Activated CD4-positive, alpha-beta T cell treated with anti-CD3 and anti-CD28 coated beads, Interleukin-2, amount 10 ng/mL, durations not matched to agents 7 days and 5 days (primary cell): Measurements from ENCODE around the gene PARD3B. TPM values are rescaled to one million over a fixed set of nuclear protein-coding genes. Genes with fewer than 3 reads are reported as not detected.
A peak's percentile ranks its signal among the peaks of the same experiment; 100 is the strongest.
"Not testable (repeated sequence)": the region's sequence is repeated elsewhere in the genome, so short reads cannot be mapped to it uniquely, and the experiment has no call there.

Source experiments
- CTCF ChIA-PET: fragments of 350-600 bp; sonication (Branson Sonifier 250); formaldehyde crosslinking; loops from one replicate; lab custom pipeline; 2021; ENCODE audit warnings: antibody characterized with exemption; lab: Charles Lee
- POLR2A ChIA-PET: fragments of 350-600 bp; sonication (Branson Sonifier 250); formaldehyde crosslinking; loops from one replicate; lab custom pipeline; 2021; ENCODE audit warnings: antibody characterized with exemption; lab: Charles Lee
- DNase-seq: peaks from one replicate; pipeline ENCODE4 v3.0.0-alpha.2; 2020
- H3K27ac Mint-ChIP-seq: one replicate; pipeline ENCODE4 v1.8.0; 2021; ENCODE audit warnings: mild to moderate bottlenecking, moderate library complexity, mixed read lengths
- H3K27me3 Mint-ChIP-seq: one replicate; pipeline ENCODE4 v1.8.0; 2021; ENCODE audit warnings: mixed read lengths
- H3K36me3 Mint-ChIP-seq: one replicate; pipeline ENCODE4 v1.8.0; 2021; ENCODE audit warnings: low read depth, mixed read lengths
- H3K4me1 Mint-ChIP-seq: one replicate; pipeline ENCODE4 v1.8.0; 2021; ENCODE audit warnings: mixed read lengths
- H3K4me3 Mint-ChIP-seq: one replicate; pipeline ENCODE4 v1.8.0; 2021; ENCODE audit warnings: mild to moderate bottlenecking, moderate library complexity, mixed read lengths
- H3K9me3 Mint-ChIP-seq: one replicate; pipeline ENCODE4 v1.8.0; 2021; ENCODE audit warnings: mixed read lengths
- total RNA-seq, 2 experiments: library from RNA; stranded (reverse); gene quantifications; one replicate each; pipeline ENCODE4 v1.2.3, GENCODE V29; 2021

The PARD3B gene
- total RNA-seq, 2 experiments from 2014 or later = 0.50 to 0.77 TPM

DNA sequence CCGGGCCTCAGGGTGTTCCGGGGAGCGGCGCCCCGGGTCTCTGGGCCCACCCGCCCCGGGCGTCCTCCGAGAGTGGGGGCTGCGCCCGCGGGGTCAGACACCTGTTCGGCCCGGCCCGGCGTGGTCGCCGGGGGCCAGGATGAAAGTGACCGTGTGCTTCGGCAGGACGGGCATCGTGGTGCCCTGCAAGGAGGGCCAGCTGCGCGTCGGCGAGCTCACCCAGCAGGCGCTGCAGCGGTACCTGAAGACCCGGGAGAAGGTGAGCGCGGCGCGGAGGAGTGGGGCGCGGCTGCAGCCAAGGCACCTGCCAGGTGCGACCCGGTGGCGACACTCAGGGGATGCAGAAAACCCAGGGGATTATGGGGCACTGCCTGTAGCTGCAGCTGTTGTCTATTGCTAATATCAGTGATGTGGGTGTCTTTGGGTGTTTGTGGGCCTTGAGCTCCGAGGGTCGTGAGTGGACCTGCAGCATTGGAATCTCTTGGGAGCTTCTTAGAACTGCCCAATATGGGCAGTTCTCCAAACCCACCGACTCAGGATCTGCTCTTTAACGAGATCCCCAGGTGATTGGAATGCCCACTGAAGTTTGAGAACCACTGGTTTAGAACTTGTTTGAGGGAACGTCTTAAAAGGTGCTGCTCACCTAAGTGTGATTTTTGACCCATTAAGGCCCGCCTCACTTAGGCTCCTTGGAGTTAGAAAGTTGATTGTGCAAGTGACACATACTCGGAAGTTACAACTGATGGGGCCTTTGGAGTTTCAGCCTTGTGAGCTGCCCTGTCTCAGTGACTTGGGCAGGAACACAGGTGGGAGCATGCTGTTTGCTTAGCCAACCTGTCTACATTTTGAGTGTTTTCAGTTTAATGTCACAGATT lies 823 bp downstream of the PARD3B start:
- Mint-ChIP-seq H3K27ac (peak overlapping the region; percentile 19), H3K4me3 (peak overlapping the region; percentile 65), H3K9me3 (no peaks in the 10 kb centered on the region), H3K36me3 (no peaks in the 10 kb centered on the region), H3K4me1 (peaks cover 14% of the 10 kb centered on the region), H3K27me3 (peaks cover 51% of the 10 kb centered on the region)
- CTCF ChIA-PET = interaction anchor here (0.7 kb wide), 1 partner anchor 1550 kb away, joined by 3 read pairs; no protein-coding TSS in a partner anchor
- POLR2A ChIA-PET = no interaction called here
- DNase-seq = no peak

DNA sequence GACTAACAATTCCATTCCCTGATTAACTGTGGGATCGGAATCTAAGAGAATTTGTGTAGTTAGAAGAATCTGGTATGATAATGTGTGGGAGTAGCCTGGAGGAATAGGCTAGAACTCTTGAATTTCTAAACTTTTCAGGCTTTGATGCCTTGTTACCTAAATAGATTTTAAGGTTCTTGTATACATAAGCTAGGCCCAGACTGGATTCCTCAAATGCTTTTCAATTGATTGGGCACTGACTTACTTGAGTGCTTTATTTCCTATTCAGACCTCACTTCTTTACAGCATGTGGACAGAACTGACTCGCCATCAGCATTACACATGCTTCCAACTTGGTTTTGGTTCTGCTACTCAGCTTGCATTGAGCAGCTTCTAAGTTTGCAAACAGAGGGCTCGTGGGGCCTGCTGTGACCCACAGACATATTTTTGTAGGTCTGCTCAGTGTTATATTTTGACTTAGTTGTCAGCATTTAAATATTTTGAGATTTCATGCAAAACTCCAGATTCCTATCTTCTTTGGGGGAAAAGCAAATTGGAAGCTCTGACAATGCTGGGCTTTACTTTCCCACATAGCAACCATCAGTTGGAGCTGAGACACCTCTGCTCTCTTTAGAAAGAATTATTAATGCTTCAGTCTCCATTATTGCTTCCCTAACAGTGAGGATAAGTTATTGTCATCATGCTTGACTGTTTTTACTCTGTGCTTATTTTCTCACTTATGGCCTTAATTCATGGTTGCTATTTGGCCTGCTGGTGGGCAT lies 5.7 kb downstream of the PARD3B start:
- POLR2A ChIA-PET = no interaction called here
- Mint-ChIP-seq H3K9me3 (no peaks in the 10 kb centered on the region), H3K27me3 (peaks cover 26% of the 10 kb centered on the region), H3K36me3 (no peaks in the 10 kb centered on the region), H3K4me3 (no peak overlapping the region), H3K4me1 (peaks cover 4% of the 10 kb centered on the region), H3K27ac (no peak overlapping the region)
- DNase-seq = no peak
- CTCF ChIA-PET = no interaction called here

DNA sequence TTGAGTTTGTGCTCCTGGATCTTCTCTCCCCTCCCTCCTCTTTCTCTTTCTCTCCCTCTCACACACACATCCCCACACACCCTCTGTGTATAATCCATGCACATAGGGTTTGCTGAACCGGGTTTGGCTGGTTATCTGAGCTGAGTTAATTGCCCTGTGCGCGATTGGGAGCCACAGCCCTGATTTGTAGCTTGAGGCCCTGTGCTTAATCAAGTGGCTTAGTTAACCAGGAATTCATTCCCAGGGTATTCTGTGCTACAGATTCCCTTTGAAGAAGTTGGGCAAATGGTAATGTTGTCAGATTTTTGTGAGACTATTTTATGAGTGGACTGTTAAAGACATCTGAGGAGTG lies 6.2 kb downstream of the PARD3B start:
- H3K4me1 Mint-ChIP-seq = no peaks in the 10 kb centered on the region
- peaks cover 20% of the 10 kb centered on the region for H3K27me3 Mint-ChIP-seq
- ChIA-PET POLR2A (no interaction called here), CTCF (no interaction called here)
- H3K36me3 Mint-ChIP-seq = no peaks in the 10 kb centered on the region
- H3K4me3 Mint-ChIP-seq = no peak overlapping the region
- H3K27ac Mint-ChIP-seq = no peak overlapping the region
- no peak for DNase-seq
- no peaks in the 10 kb centered on the region for H3K9me3 Mint-ChIP-seq

DNA sequence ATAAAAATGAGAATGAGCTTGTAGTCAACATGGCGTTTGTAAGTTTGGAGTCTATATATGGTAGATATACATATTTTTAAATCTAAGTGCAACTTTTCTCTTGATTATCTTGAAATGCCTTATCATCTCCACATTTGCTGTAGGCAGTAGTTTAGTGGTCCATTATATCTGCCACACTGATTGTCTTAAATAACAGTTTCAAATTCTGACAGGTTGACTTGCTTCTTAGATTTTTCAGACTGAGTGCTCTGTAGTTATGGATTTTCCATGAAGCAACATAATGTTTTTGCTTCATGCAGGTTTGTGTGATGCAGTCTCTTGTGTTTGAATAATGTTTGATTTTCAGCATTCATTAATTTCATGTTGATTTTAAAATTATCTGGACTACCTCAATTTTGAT lies 12.3 kb downstream of the PARD3B start:
- Mint-ChIP-seq H3K4me3 (no peak overlapping the region), H3K27ac (no peak overlapping the region), H3K9me3 (peaks cover 3% of the 10 kb centered on the region), H3K4me1 (no peaks in the 10 kb centered on the region), H3K36me3 (no peaks in the 10 kb centered on the region), H3K27me3 (peaks cover 7% of the 10 kb centered on the region)
- ChIA-PET POLR2A (no interaction called here), CTCF (no interaction called here)
- DNase-seq = no peak

DNA sequence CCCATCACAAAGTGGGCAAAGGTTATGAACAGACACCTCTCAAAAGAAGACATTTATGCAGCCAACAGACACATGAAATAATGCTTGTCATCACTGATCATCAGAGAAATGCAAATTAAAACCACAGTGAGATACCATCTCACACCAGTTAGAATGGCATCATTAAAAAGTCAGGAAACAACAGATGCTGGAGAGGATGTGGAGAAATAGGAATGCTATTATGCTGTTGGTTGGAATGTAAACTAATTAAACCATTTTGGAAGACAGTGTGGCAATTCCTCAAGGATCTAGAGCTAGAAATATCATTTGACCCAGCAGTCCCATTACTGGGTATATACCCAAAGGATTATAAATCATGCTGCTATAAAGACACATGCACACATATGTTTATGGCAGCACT lies 14.1 kb downstream of the PARD3B start:
- not testable (repeated sequence) for H3K27me3 Mint-ChIP-seq

DNA sequence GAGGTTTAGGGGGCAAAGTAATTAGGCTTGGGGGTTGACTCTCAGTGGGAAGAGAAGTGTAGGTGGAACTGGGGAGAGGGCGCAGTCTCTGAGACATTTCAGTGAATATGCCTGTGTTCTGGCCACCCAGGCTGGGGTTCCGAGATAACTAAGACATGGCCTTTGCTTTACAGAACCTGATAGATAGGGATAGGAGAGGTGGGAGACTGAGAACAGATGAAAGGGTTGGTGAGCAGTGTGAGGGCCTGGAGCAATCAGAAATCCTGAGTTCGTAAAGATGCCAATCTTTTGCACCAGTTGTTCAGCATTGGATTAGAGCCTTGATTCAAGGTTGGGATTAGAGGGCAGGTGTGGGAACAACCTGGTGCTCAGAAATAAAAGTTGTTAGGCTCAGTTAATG lies 15.6 kb downstream of the PARD3B start:
- CTCF ChIA-PET = interaction anchor here (0.8 kb wide), 1 partner anchor 19 kb away, joined by 3 read pairs; no protein-coding TSS in a partner anchor
- Mint-ChIP-seq H3K27ac (no peak overlapping the region), H3K4me1 (no peaks in the 10 kb centered on the region), H3K36me3 (no peaks in the 10 kb centered on the region), H3K27me3 (peaks cover 8% of the 10 kb centered on the region), H3K4me3 (no peak overlapping the region), H3K9me3 (peaks cover 3% of the 10 kb centered on the region)
- POLR2A ChIA-PET = no interaction called here
- DNase-seq = no peak

More for the DNA sequence above, 14.1 kb downstream of the PARD3B start:
- H3K4me3 Mint-ChIP-seq, H3K36me3 Mint-ChIP-seq, POLR2A ChIA-PET, H3K4me1 Mint-ChIP-seq, H3K9me3 Mint-ChIP-seq, H3K27ac Mint-ChIP-seq, DNase-seq, CTCF ChIA-PET: not testable (repeated sequence)

DNA sequence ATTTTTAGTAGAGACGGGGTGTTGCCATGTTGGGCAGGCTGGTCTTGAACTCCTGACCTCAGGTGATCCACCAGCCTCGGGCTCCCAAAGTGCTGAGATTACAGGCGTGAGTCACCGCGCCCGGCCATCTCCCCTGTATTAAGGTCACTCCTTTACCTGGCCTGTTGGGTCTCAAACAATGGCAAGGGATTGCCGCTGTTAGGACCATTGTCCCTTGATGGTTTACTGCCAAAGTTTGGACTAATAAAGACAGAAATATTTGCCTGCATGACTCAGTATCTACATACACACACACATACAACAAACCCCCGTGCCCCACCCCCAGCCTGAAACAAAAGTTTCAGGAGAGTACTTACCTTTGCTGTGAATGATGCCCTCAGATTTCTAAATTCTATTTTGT lies 16.5 kb downstream of the PARD3B start:
- no peak overlapping the region for H3K27ac Mint-ChIP-seq
- POLR2A ChIA-PET = no interaction called here
- peaks cover 3% of the 10 kb centered on the region for H3K9me3 Mint-ChIP-seq
- H3K4me1 Mint-ChIP-seq = no peaks in the 10 kb centered on the region
- peaks cover 8% of the 10 kb centered on the region for H3K27me3 Mint-ChIP-seq
- no peak overlapping the region for H3K4me3 Mint-ChIP-seq
- CTCF ChIA-PET = interaction anchor here (0.6 to 0.8 kb wide), 2 partner anchors 19 to 92 kb away, joined by 3 read pairs; no protein-coding TSS in a partner anchor
- H3K36me3 Mint-ChIP-seq = no peaks in the 10 kb centered on the region
- no peak for DNase-seq

DNA sequence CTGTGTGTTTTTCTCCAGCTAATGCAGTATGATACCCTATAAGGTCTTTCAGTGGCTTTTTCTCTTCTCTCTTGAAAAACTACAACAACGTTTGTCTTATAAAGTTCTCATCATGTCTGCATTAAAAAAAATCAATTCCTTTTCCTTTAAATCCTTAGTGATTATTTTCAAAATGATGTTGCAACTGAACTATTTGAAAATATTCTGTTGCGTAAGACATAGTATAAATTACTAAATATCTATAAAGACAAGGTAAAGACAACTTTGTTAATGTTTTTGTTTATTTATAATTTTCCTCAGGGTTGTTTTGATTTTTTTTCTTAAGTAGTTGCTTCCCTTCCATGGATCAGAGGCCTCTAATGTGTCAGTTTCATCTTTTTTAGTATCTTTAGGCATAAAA lies 21.2 kb downstream of the PARD3B start:
- POLR2A ChIA-PET = no interaction called here
- H3K36me3 Mint-ChIP-seq = no peaks in the 10 kb centered on the region
- no peak overlapping the region for H3K27ac Mint-ChIP-seq
- H3K9me3 Mint-ChIP-seq = no peaks in the 10 kb centered on the region
- H3K27me3 Mint-ChIP-seq = peaks cover 1% of the 10 kb centered on the region
- no peak for DNase-seq
- no peak overlapping the region for H3K4me3 Mint-ChIP-seq
- CTCF ChIA-PET = no interaction called here
- no peaks in the 10 kb centered on the region for H3K4me1 Mint-ChIP-seq

DNA sequence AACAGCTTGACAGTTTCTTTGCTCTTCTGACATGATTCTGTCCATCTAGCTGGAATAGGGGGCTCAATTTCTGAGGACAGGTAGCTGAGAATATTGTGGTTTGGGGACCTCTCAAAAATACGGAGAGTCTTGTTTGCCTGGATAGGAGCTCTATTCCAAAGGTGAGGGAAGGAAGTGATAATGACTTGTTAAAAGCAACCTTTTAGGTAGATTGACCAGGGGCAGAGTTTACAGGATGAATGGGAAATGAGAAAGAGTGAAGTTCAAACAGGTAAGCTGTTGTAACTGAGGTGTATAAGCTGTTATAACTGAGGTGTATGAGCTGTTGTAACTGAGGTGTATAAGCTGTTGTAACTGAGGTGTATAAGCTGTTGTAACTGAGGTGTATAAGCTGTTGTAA lies 25.1 kb downstream of the PARD3B start:
- Mint-ChIP-seq H3K4me1 (no peaks in the 10 kb centered on the region), H3K27me3 (peaks cover 4% of the 10 kb centered on the region), H3K4me3 (no peak overlapping the region), H3K27ac (no peak overlapping the region), H3K9me3 (no peaks in the 10 kb centered on the region), H3K36me3 (no peaks in the 10 kb centered on the region)
- CTCF ChIA-PET = no interaction called here
- POLR2A ChIA-PET = no interaction called here
- DNase-seq = no peak

DNA sequence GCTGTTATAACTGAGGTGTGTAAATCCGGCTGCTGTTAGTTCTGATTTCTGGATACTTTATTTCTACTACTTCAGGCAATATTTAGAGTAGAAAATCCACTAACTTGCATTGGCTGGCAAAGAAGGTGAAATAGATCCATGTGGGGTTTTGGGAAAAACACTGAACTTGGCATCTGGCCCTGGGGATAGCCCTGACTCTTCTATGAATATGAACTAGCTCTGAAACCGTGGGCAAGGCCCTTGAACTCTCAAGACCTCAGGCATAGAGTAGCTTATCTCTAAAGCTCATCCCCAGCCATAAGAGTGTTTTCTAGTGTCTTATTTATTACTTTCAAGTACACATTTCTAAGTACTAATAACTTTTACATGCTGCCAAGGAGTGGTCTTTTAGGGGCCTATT lies 25.8 kb downstream of the PARD3B start:
- POLR2A ChIA-PET = no interaction called here
- H3K36me3 Mint-ChIP-seq = no peaks in the 10 kb centered on the region
- H3K4me3 Mint-ChIP-seq = no peak overlapping the region
- DNase-seq = no peak
- H3K4me1 Mint-ChIP-seq = no peaks in the 10 kb centered on the region
- H3K27ac Mint-ChIP-seq = no peak overlapping the region
- H3K27me3 Mint-ChIP-seq = peaks cover 4% of the 10 kb centered on the region
- H3K9me3 Mint-ChIP-seq = no peaks in the 10 kb centered on the region
- CTCF ChIA-PET = no interaction called here

DNA sequence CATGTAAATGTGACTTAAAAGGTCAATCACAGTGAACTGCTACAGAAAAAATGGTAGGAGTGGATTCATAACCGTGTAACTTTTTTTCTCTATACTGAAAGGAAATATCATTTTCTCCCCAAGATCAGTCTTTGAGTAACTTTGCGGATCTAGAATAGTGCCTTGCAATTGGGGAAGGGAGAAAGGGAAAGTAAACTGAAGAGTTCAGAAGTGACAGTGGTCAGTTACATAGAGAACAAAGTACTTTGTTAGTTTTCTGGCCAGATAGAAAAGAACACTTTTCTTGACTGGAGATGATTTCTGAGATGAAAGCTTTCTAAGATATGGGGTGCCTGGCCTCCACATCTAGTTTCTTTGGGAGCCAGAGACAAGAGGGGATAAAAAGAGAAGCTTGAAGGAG lies 26.6 kb downstream of the PARD3B start:
- no peaks in the 10 kb centered on the region for H3K9me3 Mint-ChIP-seq
- no peak overlapping the region for H3K4me3 Mint-ChIP-seq
- ChIA-PET CTCF (no interaction called here), POLR2A (no interaction called here)
- no peak for DNase-seq
- H3K36me3 Mint-ChIP-seq = no peaks in the 10 kb centered on the region
- no peak overlapping the region for H3K27ac Mint-ChIP-seq
- H3K4me1 Mint-ChIP-seq = no peaks in the 10 kb centered on the region
- H3K27me3 Mint-ChIP-seq = peaks cover 4% of the 10 kb centered on the region

DNA sequence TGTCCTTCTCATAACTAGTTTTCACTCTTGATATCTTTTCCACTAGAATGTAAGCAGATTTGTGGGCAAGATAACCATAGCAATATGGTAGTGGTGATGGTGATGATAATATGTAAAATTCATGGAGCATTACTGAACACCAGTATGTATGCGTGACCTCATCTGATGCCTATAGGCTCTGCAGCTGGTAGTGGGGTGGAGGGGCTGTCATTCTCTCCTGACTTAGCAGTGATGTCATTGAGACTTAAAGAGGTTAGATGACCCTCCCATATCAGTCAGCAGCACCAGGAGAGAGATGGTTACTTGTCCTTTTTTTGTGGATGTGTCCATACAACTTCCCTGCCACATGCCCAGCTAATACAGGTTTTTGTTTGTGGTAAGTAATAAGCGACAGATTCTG lies 27.9 kb downstream of the PARD3B start:
- Mint-ChIP-seq H3K36me3 (no peaks in the 10 kb centered on the region), H3K27me3 (peaks cover 4% of the 10 kb centered on the region), H3K27ac (no peak overlapping the region), H3K9me3 (no peaks in the 10 kb centered on the region), H3K4me1 (no peaks in the 10 kb centered on the region), H3K4me3 (no peak overlapping the region)
- ChIA-PET POLR2A (no interaction called here), CTCF (no interaction called here)
- no peak for DNase-seq

DNA sequence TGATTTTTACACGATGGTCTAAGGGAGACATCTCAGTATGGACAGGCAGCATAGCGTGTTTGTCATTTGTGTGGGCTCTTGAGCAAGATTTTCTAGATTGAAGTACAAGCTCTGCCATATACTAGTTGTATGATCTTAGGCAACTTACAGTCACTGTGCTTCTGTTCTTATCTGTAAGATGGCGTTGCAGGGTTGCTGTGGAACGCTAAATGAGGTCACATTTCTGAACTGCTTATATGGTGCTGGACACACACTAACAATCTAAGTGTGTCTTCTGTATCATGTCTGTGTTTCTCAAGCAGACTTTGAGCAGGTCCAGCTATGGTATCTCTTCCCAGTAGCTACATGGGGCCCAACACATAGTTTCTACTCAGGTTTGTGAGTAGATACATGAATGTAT lies 29.2 kb downstream of the PARD3B start:
- DNase-seq = no peak
- Mint-ChIP-seq H3K36me3 (no peaks in the 10 kb centered on the region), H3K27ac (no peak overlapping the region), H3K27me3 (peaks cover 4% of the 10 kb centered on the region), H3K9me3 (peaks cover 2% of the 10 kb centered on the region), H3K4me3 (no peak overlapping the region), H3K4me1 (no peaks in the 10 kb centered on the region)
- CTCF ChIA-PET = no interaction called here
- POLR2A ChIA-PET = no interaction called here
